ENCODE measurements around the gene TRAF1.

Gene TRAF1

DNA sequence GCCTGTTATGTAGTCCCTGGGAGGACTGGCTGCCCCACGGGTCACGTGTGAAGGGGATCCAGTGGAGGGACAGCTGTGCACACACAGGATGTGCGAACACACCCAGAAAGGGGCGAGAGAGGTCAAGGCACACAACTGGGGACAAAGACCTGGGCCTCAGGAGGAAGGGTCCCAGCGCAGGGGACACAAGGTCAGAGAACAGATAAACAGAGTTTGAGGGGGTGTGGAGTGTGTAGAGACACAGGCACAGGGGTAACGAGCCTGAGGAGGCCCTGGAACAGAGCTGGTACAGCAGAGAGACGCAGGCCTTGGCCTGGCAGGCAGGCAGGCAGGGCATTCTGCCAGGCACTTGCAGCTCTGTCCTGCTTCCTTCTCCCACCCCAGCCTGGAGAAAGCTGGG, 69.1 kb downstream of the TRAF1 start:
- TF ChIP-seq, protein P1, sequence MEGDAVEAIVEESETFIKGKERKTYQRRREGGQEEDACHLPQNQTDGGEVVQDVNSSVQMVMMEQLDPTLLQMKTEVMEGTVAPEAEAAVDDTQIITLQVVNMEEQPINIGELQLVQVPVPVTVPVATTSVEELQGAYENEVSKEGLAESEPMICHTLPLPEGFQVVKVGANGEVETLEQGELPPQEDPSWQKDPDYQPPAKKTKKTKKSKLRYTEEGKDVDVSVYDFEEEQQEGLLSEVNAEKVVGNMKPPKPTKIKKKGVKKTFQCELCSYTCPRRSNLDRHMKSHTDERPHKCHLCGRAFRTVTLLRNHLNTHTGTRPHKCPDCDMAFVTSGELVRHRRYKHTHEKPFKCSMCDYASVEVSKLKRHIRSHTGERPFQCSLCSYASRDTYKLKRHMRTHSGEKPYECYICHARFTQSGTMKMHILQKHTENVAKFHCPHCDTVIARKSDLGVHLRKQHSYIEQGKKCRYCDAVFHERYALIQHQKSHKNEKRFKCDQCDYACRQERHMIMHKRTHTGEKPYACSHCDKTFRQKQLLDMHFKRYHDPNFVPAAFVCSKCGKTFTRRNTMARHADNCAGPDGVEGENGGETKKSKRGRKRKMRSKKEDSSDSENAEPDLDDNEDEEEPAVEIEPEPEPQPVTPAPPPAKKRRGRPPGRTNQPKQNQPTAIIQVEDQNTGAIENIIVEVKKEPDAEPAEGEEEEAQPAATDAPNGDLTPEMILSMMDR (IDR thresholded peaks at IDR 0.05; ENCODE audit: low read depth, low read length): no peak
- H3K4me3 ChIP-seq (ENCODE audit: low read depth, low read length): no peak overlapping the region

DNA sequence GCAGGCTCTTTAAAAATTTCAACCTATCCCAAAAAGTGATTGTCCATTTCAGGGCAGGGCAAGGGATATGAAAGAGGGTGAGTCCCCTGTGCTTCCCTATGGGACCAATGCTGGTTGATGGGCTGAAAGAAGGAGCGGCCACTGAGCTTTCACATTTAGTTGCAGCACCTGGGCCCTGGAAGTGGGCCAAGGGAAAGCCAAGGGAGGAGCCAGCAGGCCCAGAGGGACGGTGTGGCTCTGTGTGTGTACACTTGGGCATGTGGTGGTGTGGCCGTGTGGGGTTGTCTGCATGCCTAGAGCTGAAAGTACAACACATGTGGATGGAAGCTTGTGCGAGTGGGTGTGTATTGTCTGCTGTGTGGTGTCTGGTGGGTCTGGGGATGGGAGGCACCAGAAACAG, 69.9 kb downstream of the TRAF1 start:
- TF ChIP-seq, protein P1 (IDR thresholded peaks at IDR 0.05; ENCODE audit: low read depth, low read length): no peak
- no peak overlapping the region for H3K4me3 ChIP-seq (ENCODE audit: low read depth, low read length)

DNA sequence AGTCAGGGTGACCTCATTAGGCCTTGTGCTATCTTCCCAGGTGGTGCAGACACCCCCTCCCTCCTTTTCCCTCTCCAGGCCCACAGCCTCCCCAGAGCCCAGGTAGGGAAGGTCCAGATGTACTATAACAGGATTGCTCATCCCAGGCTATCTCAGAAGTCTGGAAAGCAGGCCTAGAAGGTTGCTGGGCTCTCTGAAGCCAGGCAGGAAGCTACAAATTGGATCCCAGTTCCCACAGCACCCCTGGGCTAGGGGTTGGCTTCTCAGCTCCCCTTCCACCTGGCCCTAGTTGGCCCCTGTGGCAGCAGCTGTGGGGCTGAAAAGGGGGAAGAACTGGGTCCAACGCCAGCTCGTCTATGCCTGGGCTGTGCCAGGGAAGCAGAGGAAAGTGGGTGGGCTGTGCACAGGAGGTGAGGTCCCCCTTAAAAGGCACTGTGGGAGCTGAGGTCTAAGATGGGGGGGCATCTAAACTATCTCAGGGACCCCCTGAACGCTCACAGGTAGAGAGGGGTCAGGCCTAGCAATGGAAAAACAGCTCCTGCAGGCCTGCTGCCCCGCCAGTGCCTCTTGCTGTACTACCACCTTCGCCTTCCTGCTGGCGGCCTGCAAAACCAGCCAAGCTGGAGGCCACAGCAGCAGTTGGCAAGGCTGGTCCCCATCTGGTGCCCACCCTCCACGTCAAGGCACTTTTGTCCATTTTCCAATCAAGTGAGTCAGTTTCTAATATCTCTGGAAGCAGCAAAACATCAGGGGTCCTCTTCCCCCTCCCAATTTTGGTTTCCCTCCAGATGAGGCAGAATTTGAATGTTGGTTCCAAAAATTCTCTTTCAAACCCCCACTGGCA, 70.5 kb downstream of the TRAF1 start:
- TF ChIP-seq, protein P1 (IDR thresholded peaks at IDR 0.05; ENCODE audit: low read depth, low read length): no peak
- no peak overlapping the region for H3K4me3 ChIP-seq (ENCODE audit: low read depth, low read length)

DNA sequence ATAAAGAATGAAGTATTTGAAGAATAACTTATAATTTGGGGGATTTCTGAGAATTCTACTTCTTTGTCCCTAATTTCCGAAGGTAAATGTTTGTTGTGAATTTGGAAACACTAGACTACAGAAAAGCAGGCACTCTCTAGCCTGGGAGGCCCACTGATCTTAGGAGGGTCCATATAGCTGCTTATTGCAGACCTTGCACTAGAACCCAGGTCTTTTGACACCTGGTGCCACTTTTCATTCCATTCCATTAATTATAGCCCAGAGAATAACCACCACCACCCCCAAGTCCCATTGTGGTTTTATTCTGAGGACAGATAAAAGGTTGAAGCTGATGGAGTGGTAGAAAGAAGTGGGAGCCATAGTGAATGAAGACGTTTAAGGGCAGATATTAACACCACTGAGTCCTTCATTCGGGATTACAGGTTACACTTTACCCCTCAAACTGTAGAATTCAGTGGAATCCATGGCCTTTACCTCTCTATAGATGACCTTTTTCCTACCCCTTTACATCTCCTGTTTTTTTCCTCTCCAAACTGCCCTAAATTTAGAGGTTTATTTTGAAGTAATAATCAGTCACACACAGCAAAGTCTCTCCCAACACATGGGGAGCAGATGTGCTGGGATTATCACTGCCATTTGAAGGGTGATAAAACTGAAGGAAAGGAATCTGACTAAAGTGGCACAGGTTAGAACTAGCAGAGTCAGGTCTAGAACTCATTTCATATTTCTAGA, 71.8 kb downstream of the TRAF1 start:
- TF ChIP-seq, protein P1 (IDR thresholded peaks at IDR 0.05; ENCODE audit: low read depth, low read length): no peak
- H3K4me3 ChIP-seq (ENCODE audit: low read depth, low read length): no peak overlapping the region

DNA sequence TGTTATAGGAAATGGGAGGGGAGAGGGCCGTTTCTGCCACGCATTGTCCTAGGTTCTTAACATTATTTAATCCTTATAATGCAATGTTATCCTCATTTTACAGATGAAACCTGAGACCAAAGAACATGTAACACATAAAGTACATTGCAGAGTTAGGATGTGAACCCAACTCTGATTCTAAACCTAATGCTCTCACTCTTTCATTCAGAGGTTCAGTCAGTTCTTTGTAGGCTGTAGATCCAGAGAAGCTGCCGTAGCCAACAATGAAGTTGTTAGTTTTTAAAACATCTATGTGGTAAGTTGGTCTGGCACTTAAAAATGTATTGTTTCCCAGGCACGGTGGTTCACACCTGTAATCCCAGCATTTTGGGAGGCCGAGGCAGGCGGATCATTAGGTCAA, 73.4 kb downstream of the TRAF1 start:
- TF ChIP-seq, protein P1 (IDR thresholded peaks at IDR 0.05; ENCODE audit: low read depth, low read length): no peak

More for the DNA sequence above, 73.4 kb downstream of the TRAF1 start:
- H3K4me3 ChIP-seq (ENCODE audit: low read depth, low read length): no peak overlapping the region

All from WI38 (cell line).